ENCODE measurements around the gene XPNPEP2.
A peak's percentile ranks its signal among the peaks of the same experiment; 100 is the strongest.

Gene XPNPEP2

GRCh38 chrX:129738466-129739308 lies at the start of gene XPNPEP2:
XPNPEP2 (plus strand) TSS chrX:129738979; CDS start chrX:129739214, 235 bp downstream.
- DNase-seq = no peak

GRCh38 chrX:129689796-129690195 lies 49.0 kb upstream of the XPNPEP2 start:
- DNase-seq = no peak

- no peak for DNase-seq
These were observed 48.3 kb upstream of the XPNPEP2 start for GRCh38 chrX:129690435-129690834.

- DNase-seq = no peak
These were observed 45.4 kb upstream of the XPNPEP2 start for GRCh38 chrX:129693354-129693753.

GRCh38 chrX:129694805-129695204 lies 44.0 kb upstream of the XPNPEP2 start:
- no peak for DNase-seq

GRCh38 chrX:129695535-129695934 lies 43.2 kb upstream of the XPNPEP2 start:
- DNase-seq = no peak

- no peak for DNase-seq
These were observed 42.8 kb upstream of the XPNPEP2 start for GRCh38 chrX:129695937-129696336.

GRCh38 chrX:129696463-129697155 lies 42.2 kb upstream of the XPNPEP2 start:
- no peak for DNase-seq

GRCh38 chrX:129697204-129697829 lies 41.5 kb upstream of the XPNPEP2 start:
- DNase-seq = no peak

- DNase-seq = no peak
These were observed 40.6 kb upstream of the XPNPEP2 start for GRCh38 chrX:129698150-129698549.

- no peak for DNase-seq
These were observed 38.2 kb upstream of the XPNPEP2 start for GRCh38 chrX:129700536-129700935.

GRCh38 chrX:129701624-129702069 lies 37.1 kb upstream of the XPNPEP2 start:
- no peak for DNase-seq

GRCh38 chrX:129704491-129704890 lies 34.3 kb upstream of the XPNPEP2 start:
- DNase-seq = no peak

- DNase-seq = no peak
These were observed 33.3 kb upstream of the XPNPEP2 start for GRCh38 chrX:129705377-129705925.

GRCh38 chrX:129705988-129706387 lies 32.8 kb upstream of the XPNPEP2 start:
- no peak for DNase-seq

GRCh38 chrX:129706400-129707072 lies 32.2 kb upstream of the XPNPEP2 start:
- peak; percentile 83 for DNase-seq

- no peak for DNase-seq
These were observed 24.2 kb upstream of the XPNPEP2 start for GRCh38 chrX:129714581-129714980.

GRCh38 chrX:129716507-129716906 lies 22.3 kb upstream of the XPNPEP2 start:
- DNase-seq = no peak

GRCh38 chrX:129717892-129718291 lies 20.9 kb upstream of the XPNPEP2 start:
- no peak for DNase-seq

GRCh38 chrX:129718676-129719075 lies 20.1 kb upstream of the XPNPEP2 start:
- DNase-seq = no peak

- no peak for DNase-seq
These were observed 19.5 kb upstream of the XPNPEP2 start for GRCh38 chrX:129719268-129719667.

GRCh38 chrX:129719931-129720530 lies 18.7 kb upstream of the XPNPEP2 start:
- no peak for DNase-seq
